ENCODE results near the gene PIWIL4. TPM values are rescaled to one million over a fixed set of nuclear protein-coding genes. Genes with fewer than 3 reads are reported as not detected.
"Not testable (repeated sequence)": the region's sequence is repeated elsewhere in the genome, so short reads cannot be mapped to it uniquely, and the experiment has no call there.

PIWIL4 gene
- total RNA-seq, 1 experiment from 2014 or later = 3.2 TPM

DNA sequence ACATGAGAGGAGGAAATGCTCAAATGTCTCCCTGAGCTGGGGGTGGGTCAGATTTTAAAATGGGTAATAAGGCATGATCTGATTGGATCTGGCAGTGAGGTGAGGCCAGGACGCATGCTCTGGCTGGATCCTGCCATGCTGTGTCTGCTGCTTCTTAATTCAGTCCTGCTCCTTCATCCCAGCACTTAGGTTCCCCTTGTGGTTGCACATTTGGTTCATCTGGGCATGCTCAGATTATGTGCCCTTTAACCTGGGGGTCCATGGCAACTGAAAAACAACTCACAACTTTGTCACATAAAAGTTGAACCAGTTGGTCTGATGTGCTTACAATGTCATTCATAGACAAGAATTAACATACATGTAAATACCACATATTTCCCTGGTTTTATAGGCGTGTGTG is 67.9 kb downstream of the PIWIL4 start:
- DNase-seq (ENCODE audit: low spot score) = no peak

- DNase-seq (ENCODE audit: low spot score) = no peak
These were observed 69.3 kb downstream of the PIWIL4 start for GRCh38 chr11:94636388-94636949.

GRCh38 chr11:94638301-94638901 is 71.2 kb downstream of the PIWIL4 start:
- no peak for DNase-seq (ENCODE audit: low spot score)

DNA sequence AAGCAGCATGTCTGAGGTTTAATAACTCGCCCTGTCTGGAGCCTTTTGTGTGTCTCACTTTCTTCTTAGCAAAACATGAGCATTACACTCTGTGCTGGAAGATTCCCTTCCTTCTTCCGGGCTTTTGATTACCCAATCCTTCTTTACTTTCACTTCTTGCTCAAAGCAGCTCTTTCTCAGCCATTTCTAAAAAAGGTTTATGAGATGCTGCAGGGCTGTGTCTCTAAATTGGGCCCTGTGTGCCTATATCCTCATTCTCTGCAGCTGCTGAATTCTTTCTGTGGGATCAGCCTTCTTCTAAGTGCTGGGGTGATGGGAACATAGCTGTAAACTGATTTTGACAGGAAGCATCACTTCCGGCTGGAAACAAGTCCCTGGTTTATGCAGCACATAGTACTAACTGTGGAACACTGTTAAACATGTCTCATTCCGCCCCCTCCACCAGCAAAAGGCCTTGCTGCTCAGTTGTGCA is 71.8 kb downstream of the PIWIL4 start:
- DNase-seq (ENCODE audit: low spot score) = no peak

GRCh38 chr11:94639901-94640721 is 72.9 kb downstream of the PIWIL4 start:
- DNase-seq (ENCODE audit: low spot score) = no peak

- DNase-seq (ENCODE audit: low spot score) = no peak
These were observed 74.1 kb downstream of the PIWIL4 start for GRCh38 chr11:94641167-94641761.

DNA sequence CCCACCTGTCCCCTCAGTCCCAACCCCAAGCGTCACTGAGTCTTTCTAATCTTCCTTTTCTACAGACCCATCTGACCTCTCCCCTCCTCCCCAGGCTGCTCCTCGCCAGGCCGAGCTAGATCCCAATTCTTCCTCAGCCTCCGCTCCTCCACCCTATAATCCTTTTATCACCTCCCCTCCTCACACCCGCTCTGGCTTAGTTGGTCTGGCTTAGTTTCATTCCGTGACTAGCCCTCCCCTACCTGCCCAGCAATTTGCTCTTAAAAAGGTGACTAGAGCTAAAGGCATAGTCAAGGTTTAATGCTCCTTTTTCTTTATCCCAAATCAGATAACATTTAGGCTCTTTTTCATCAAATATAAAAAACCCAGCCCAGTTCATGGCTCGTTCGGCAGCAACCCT is 76.0 kb downstream of the PIWIL4 start:
- DNase-seq (ENCODE audit: low spot score) = not testable (repeated sequence)

DNA sequence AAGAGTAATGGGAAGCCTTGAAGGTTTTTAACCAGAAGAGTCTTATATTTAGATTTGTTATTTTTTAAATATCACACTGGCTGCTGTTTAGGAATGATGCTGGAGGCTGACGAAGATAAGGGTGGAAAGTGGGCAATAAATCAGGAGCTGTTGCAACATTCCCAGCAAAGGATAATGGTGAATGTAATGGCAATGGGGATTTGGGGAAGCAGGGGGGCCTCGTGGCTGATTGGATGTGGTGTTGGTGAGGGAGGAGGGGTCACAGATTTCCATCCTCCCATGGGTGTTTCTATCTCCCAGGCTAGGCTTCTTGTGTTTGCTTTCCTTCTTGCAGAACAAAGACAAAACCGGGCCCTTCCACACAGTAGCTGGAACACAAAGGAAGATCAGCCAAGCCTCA is 80.8 kb downstream of the PIWIL4 start:
- DNase-seq (ENCODE audit: low spot score) = no peak

GRCh38 chr11:94648789-94649188 is 81.6 kb downstream of the PIWIL4 start:
- no peak for DNase-seq (ENCODE audit: low spot score)

- no peak for DNase-seq (ENCODE audit: low spot score)
These were observed 82.1 kb downstream of the PIWIL4 start for GRCh38 chr11:94649254-94649653.

- DNase-seq (ENCODE audit: low spot score) = no peak
These were observed 82.9 kb downstream of the PIWIL4 start for GRCh38 chr11:94649964-94650623.

GRCh38 chr11:94650756-94651155 is 83.6 kb downstream of the PIWIL4 start:
- DNase-seq (ENCODE audit: low spot score) = no peak

DNA sequence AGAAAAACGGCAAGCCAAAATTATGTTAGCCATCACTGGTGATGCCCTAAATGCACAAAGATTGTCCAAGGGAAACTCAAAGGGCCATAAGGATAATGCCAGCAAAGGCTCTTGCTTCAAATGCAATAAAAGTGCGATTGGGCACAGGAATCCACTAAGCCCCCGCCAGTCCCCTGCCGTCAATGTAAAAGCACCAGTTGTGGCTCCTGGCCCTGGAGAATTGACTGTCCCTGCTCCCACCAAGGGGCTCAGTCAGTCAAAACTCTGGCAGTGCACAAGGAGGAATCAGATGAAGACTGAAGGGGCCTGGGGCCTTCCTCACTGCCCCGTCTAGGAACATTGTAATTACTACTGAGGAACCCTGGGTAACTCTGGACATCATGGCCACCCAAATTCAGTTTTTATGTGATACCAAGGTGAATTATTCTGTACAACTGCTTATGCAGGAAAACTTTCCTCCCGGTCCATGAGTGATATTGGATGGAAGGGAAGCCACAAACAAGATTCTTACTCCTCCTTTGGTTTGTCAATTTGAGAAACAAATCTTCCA is 85.6 kb downstream of the PIWIL4 start:
- DNase-seq (ENCODE audit: low spot score) = no peak

DNA sequence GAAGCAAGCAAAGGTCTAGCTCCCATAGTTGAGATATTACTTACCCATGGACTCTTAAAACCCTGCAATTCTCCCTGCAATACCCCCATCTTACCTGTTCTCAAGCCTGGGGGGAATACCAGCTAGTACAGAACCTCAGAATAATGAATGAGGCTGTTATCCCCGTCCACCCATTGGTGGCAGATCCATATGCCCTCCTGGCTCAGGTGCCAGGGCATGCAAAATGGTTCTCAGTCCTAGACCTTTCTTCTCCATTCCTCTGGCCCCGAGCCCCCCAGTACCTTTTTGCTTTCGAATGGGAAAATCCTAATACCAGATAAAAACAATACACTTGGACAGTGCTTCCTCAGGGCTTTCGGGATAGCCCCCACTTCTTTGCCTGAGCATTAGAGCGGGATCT is 86.4 kb downstream of the PIWIL4 start:
- no peak for DNase-seq (ENCODE audit: low spot score)

- DNase-seq (ENCODE audit: low spot score) = no peak
These were observed 87.0 kb downstream of the PIWIL4 start for GRCh38 chr11:94654201-94654600.

DNA sequence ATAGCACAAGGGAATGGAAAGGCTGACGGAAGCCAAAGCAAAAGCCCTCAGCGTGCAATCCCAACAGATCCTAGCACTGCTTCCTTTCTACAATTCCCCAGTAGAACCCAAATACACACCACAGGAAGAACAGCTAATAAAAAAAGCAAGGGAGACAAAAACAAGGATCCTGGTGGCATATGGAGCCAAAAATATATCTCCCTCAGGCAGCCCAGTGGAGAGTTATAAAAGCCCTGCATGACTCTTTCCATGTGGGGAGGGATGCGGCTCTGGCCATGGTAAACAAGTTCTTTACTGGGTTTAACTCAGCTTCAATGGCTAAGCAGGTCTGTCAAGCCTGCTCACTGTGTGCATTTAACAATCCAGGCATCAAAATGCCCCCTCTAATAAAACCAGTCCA is 88.1 kb downstream of the PIWIL4 start:
- DNase-seq (ENCODE audit: low spot score) = no peak

GRCh38 chr11:94655956-94656355 is 88.8 kb downstream of the PIWIL4 start:
- no peak for DNase-seq (ENCODE audit: low spot score)

GRCh38 chr11:94656968-94657367 is 89.8 kb downstream of the PIWIL4 start:
- no peak for DNase-seq (ENCODE audit: low spot score)

DNA sequence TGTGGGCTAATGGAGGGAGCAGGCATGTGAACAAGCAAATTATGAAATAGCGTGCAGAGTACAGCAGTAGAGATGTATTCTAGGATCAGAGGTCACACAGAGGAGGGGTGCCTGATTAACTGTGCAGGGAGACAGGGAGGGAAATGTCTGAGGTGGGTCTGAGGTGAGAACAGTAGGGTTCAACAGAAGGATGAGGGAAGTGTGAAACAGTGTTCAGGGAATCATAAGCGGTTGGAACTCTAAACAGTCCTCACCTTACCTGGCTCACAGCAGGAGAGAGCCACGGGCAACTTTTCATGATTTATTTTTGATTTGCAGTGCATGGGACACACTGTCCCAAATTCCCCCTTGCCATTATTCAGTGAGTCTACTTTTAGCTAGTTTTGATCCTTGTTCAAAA is 90.5 kb downstream of the PIWIL4 start:
- no peak for DNase-seq (ENCODE audit: low spot score)

- DNase-seq (ENCODE audit: low spot score) = no peak
These were observed 91.2 kb downstream of the PIWIL4 start for GRCh38 chr11:94658386-94658785.

DNA sequence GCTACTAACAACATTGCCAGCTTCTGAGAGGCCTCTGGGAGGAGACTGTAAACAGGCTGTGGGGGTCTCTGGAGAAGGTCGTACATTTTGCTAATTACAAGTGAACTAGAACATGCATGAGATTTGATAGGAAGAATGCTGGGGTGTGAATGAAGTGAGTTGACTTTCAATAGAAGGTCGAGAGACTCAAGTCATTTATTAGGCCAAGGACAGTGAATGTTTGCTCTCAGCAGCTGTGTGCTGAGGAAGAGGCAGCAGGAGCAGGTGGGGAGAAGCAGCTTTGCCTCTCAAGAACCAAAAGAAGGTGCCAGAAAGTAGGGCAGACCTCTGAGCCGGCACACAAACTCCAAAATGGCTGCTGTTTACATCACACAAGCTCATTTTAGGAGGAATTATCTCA is 91.7 kb downstream of the PIWIL4 start:
- DNase-seq (ENCODE audit: low spot score) = no peak

DNA sequence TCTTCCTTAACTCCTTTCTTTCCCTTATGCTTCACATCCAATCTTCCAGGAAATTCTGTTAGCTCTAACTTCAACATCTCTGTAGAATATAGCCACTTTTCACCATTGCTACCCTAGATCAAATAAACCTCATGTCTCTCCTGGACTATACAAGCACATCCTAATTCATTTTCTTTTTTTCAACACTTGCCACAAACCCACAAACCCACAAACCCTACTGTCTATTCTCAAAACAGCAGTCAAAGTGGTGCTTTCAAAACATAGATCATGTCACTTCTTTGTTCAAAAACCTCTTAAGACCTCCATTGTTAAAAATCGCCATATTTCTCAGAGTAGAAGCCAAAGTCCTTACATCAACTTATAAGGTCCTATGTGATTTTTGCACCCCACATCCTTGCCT is 94.3 kb downstream of the PIWIL4 start:
- no peak for DNase-seq (ENCODE audit: low spot score)
